Motor neuron (in vitro differentiated cells): Measurements from ENCODE around the gene TMEM266. TPM values are rescaled to one million over a fixed set of nuclear protein-coding genes. Genes with fewer than 3 reads are reported as not detected.

Source experiments
- ATAC-seq, 8 experiments: fragments of 200-7000 bp; cut with Tn5 transposase; replicated peaks in 6 of 8; 2 replicates each; pipeline ENCODE4 v1.8.0; 2021; ENCODE audit warnings: mild to moderate bottlenecking in 8 of 8, moderate library complexity in 8 of 8
- H3K27ac ChIP-seq, 2 donors: fragments of 250-450 bp; sonication (Bioruptor Pico); 2 replicates each; pipeline ENCODE4 v1.9.0; 2021; ENCODE audit warnings: antibody characterized with exemption in 2 of 2, mild to moderate bottlenecking in 2 of 2, moderate library complexity in 1 of 2
- H3K4me1 ChIP-seq, 2 donors: fragments of 250-450 bp; sonication (Bioruptor Pico); replicated peaks in 1 of 2; 2 replicates each; pipeline ENCODE4 v1.6.1; 2021; ENCODE audit warnings: antibody characterized with exemption in 2 of 2, mild to moderate bottlenecking in 2 of 2, moderate library complexity in 1 of 2
- H3K4me3 ChIP-seq, 5 donors: fragments of 250-450 bp; sonication (Bioruptor Pico); 2 replicates each; pipeline ENCODE4 v1.9.0; 2021; ENCODE audit warnings: antibody characterized with exemption in 5 of 5, mild to moderate bottlenecking in 5 of 5, moderate library complexity in 4 of 5
- WGBS, 10 experiments: fragments of 450-650 bp; shearing (Covaris generic); methylation state at CpG; one replicate each; pipeline ENCODE4 v1.0.0; 2022; 5-methylcytosine and 5-hydroxymethylcytosine counted together
- in situ Hi-C, 9 experiments: fragments of 400-800 bp; cut with MboI; loops; one replicate each; pipeline ENCODE4 v1.15.0; 2021; ENCODE audit warnings: low sequenced_read_pairs in 9 of 9, low pct_unique_long_range_greater_than_20kb in 2 of 9; ENCODE audit not compliant: unreplicated experiment in 9 of 9
- total RNA-seq, 8 experiments: library from RNA; unstranded; fragments of 300-600 nt; gene quantifications; 2 replicates each; pipeline versions ENCODE4 v1.2.3 to v1.2.4, GENCODE V29; 2022

TMEM266 gene
- total RNA-seq, 8 experiments from 2014 or later = 0.88 to 3.9 (median 2.1) TPM

GRCh38 chr15:76075046-76075445 lies 15.3 kb downstream of the TMEM266 start:
- no peak for ATAC-seq
- Histone ChIP-seq H3K4me1 (no peaks in the 10 kb centered on the region), H3K27ac (no peak overlapping the region), H3K4me3 (no peak overlapping the region)
- in situ Hi-C loops = no loop called here

- H3K4me1 ChIP-seq = no peaks in the 10 kb centered on the region
- WGBS, 10 experiments = 0 to 100% (median 77%) methylated on average over 1 to 4 of the region's 5 CpGs
- no peak overlapping the region for H3K27ac ChIP-seq
- in situ Hi-C loops = no loop called here
- no peak for ATAC-seq
- no peak overlapping the region for H3K4me3 ChIP-seq
These were observed 18.6 kb downstream of the TMEM266 start for GRCh38 chr15:76078285-76078877.

- 5 to 100% (median 64%) methylated on average over 1 to 2 of the region's 2 CpGs for WGBS, 10 experiments
These were observed 24.5 kb downstream of the TMEM266 start for GRCh38 chr15:76084256-76084655.

GRCh38 chr15:76098685-76099084 lies 38.9 kb downstream of the TMEM266 start:
- 0 to 25% methylated on average over 1 to 3 of the region's 3 CpGs; no CpG with 5 or more reads in 8 of the 10 experiments for WGBS, 10 experiments
- in situ Hi-C loops = no loop called here
- ATAC-seq = no peak

More at GRCh38 chr15:76084256-76084655, 24.5 kb downstream of the TMEM266 start:
- in situ Hi-C loops = no loop called here
- no peak for ATAC-seq
- H3K4me3 ChIP-seq = no peak overlapping the region
- H3K27ac ChIP-seq = no peak overlapping the region
- H3K4me1 ChIP-seq = no peaks in the 10 kb centered on the region

GRCh38 chr15:76099388-76099787 lies 39.6 kb downstream of the TMEM266 start:
- 0 to 100% (median 84%) methylated on average over 1 to 8 of the region's 8 CpGs; no CpG with 5 or more reads in 2 of the 10 experiments for WGBS, 10 experiments
- in situ Hi-C loops = no loop called here
- no peak for ATAC-seq
- Histone ChIP-seq H3K27ac (no peak overlapping the region), H3K4me1 (no peaks in the 10 kb centered on the region), H3K4me3 (no peak overlapping the region)

More at GRCh38 chr15:76098685-76099084, 38.9 kb downstream of the TMEM266 start:
- no peak overlapping the region for H3K27ac ChIP-seq
- no peaks in the 10 kb centered on the region for H3K4me1 ChIP-seq
- no peak overlapping the region for H3K4me3 ChIP-seq

- in situ Hi-C loops = no loop called here
- 8 to 100% (median 79%) methylated on average over 1 to 2 of the region's 2 CpGs; no CpG with 5 or more reads in 2 of the 10 experiments for WGBS, 10 experiments
- no peak overlapping the region for H3K27ac ChIP-seq
- no peak overlapping the region for H3K4me3 ChIP-seq
- H3K4me1 ChIP-seq = peaks cover 2 to 5% of the 10 kb centered on the region in 2 donors
- ATAC-seq = no peak
These were observed 40.6 kb downstream of the TMEM266 start for GRCh38 chr15:76100361-76100760.

GRCh38 chr15:76101655-76102054 lies 41.9 kb downstream of the TMEM266 start:
- H3K4me1 ChIP-seq = peaks cover 4 to 10% of the 10 kb centered on the region in 2 donors
- in situ Hi-C loops = no loop called here
- H3K4me3 ChIP-seq = no peak overlapping the region
- no peak for ATAC-seq
- no peak overlapping the region for H3K27ac ChIP-seq
- 20 to 100% (median 80%) methylated on average over 1 of the region's 5 CpGs; no CpG with 5 or more reads in 5 of the 10 experiments for WGBS, 10 experiments

GRCh38 chr15:76105391-76105790 lies 45.6 kb downstream of the TMEM266 start:
- ATAC-seq = peak in 5 of 8 experiments; percentile 59 to 82 (median 72)
- Histone ChIP-seq H3K27ac (peak overlapping the region in 1 of 2 donors; percentile 40), H3K4me1 (peaks cover 4 to 10% of the 10 kb centered on the region in 2 donors), H3K4me3 (no peak overlapping the region)
- 46 to 80% (median 70%) methylated on average over 2 to 3 of the region's 3 CpGs; no CpG with 5 or more reads in 3 of the 10 experiments for WGBS, 10 experiments
- in situ Hi-C loops = no loop called here

GRCh38 chr15:76105911-76106310 lies 46.1 kb downstream of the TMEM266 start:
- 36 to 100% (median 74%) methylated on average over 1 to 5 of the region's 6 CpGs; no CpG with 5 or more reads in 4 of the 10 experiments for WGBS, 10 experiments

GRCh38 chr15:76107169-76107568 lies 47.4 kb downstream of the TMEM266 start:
- in situ Hi-C loops = no loop called here
- ATAC-seq = peak in 1 of 8 experiments; percentile 49
- no peak overlapping the region for H3K27ac ChIP-seq
- H3K4me3 ChIP-seq = no peak overlapping the region
- WGBS, 10 experiments = 10 to 100% (median 78%) methylated on average over 1 to 6 of the region's 6 CpGs
- H3K4me1 ChIP-seq = peaks cover 4 to 10% of the 10 kb centered on the region in 2 donors

More at GRCh38 chr15:76105911-76106310, 46.1 kb downstream of the TMEM266 start:
- ATAC-seq = no peak
- peaks cover 4 to 10% of the 10 kb centered on the region in 2 donors for H3K4me1 ChIP-seq
- H3K27ac ChIP-seq = no peak overlapping the region
- H3K4me3 ChIP-seq = no peak overlapping the region
- in situ Hi-C loops = no loop called here

- peak in 3 of 8 experiments; percentile 72 to 87 (median 74) for ATAC-seq
- no peak overlapping the region for H3K4me3 ChIP-seq
These were observed 48.4 kb downstream of the TMEM266 start for GRCh38 chr15:76108021-76108723.

GRCh38 chr15:76109046-76109445 lies 49.3 kb downstream of the TMEM266 start:
- WGBS, 10 experiments = 20 to 60% (median 50%) methylated on average over 1 of the region's 1 CpG; no CpG with 5 or more reads in 7 of the 10 experiments
- in situ Hi-C loops = no loop called here
- ATAC-seq = no peak

More at GRCh38 chr15:76108021-76108723, 48.4 kb downstream of the TMEM266 start:
- Histone ChIP-seq H3K4me1 (peaks cover 4 to 10% of the 10 kb centered on the region in 2 donors), H3K27ac (no peak overlapping the region)
- WGBS, 10 experiments = 10 to 80% (median 42%) methylated on average over 2 to 6 of the region's 9 CpGs; no CpG with 5 or more reads in 1 of the 10 experiments
- in situ Hi-C loops = no loop called here

GRCh38 chr15:76114561-76114960 lies 54.8 kb downstream of the TMEM266 start:
- in situ Hi-C loops = no loop called here
- 26 to 96% (median 79%) methylated on average over 2 to 3 of the region's 3 CpGs; no CpG with 5 or more reads in 1 of the 10 experiments for WGBS, 10 experiments
- Histone ChIP-seq H3K4me1 (no peaks in the 10 kb centered on the region), H3K4me3 (no peak overlapping the region), H3K27ac (no peak overlapping the region)
- ATAC-seq = no peak

More at GRCh38 chr15:76109046-76109445, 49.3 kb downstream of the TMEM266 start:
- Histone ChIP-seq H3K4me3 (no peak overlapping the region), H3K4me1 (peaks cover 4 to 10% of the 10 kb centered on the region in 2 donors), H3K27ac (no peak overlapping the region)
